ENCODE results near the gene TMEM11. TPM values are rescaled to one million over a fixed set of nuclear protein-coding genes. Genes with fewer than 3 reads are reported as not detected.

TMEM11 gene
- total RNA-seq, 1 experiment from 2014 or later: 23.4 TPM

GRCh38 chr17:21253646-21254441 lies 39.9 kb upstream of the TMEM11 start:
- Histone ChIP-seq H3K36me3 (ENCODE audit: control insufficient read depth, insufficient read depth, low read length) (no peaks in the 10 kb centered on the region), H3K27ac (ENCODE audit: low read length) (no peak overlapping the region), H3K4me1 (ENCODE audit: control insufficient read depth, insufficient read depth, low read length) (no peaks in the 10 kb centered on the region), H3K27me3 (ENCODE audit: control insufficient read depth, insufficient read depth, low read length) (no peaks in the 10 kb centered on the region), H3K4me3 (ENCODE audit: low read depth in 2 of 2, low read length in 2 of 2) (peak overlapping the region; percentile 48 to 59), H3K9me3 (ENCODE audit: control insufficient read depth, insufficient read depth, low read depth, low read length) (no peaks in the 10 kb centered on the region)
- intact Hi-C loops (cut with micrococcal nuclease; ENCODE audit: unreplicated experiment) (no loop called here), in situ Hi-C loops (cut with HindIII; ENCODE audit: low pct_unique_long_range_greater_than_20kb, low sequenced_read_pairs) (no loop called here)
- TF ChIP-seq POLR2AphosphoS5 (IDR thresholded peaks at IDR 0.05; ENCODE audit: low read depth, low read length) (no peak), SIN3A (IDR thresholded peaks at IDR 0.05; ENCODE audit: borderline replicate concordance, insufficient read depth, low read depth, low read length) (no peak), TCF7L2 (IDR thresholded peaks at IDR 0.05; ENCODE audit: low read depth, low read length) (no peak), REST (IDR thresholded peaks at IDR 0.05; ENCODE audit: insufficient read depth in 1 of 2, low read depth in 2 of 2, low read length in 1 of 2) (no peak), CTCF (IDR thresholded peaks at IDR 0.05) (no peak)
- no peak for ATAC-seq
- POLR2A ChIA-PET: no interaction called here
- DNase-seq (ENCODE audit: low read depth, low spot score): no peak
- BruUV-seq (replicated peaks): no TSS peak
- CTCF ChIA-PET: no interaction called here

GRCh38 chr17:21252796-21253645 lies 39.1 kb upstream of the TMEM11 start, which contains the start of gene NATD1:
Gene NATD1, minus strand, starts transcription at chr17:21253410. Its CDS starts 146 bp downstream, at chr17:21253264.
- Histone ChIP-seq H3K36me3 (ENCODE audit: control insufficient read depth, insufficient read depth, low read length) (no peaks in the 10 kb centered on the region), H3K27me3 (ENCODE audit: control insufficient read depth, insufficient read depth, low read length) (no peaks in the 10 kb centered on the region), H3K9me3 (ENCODE audit: control insufficient read depth, insufficient read depth, low read depth, low read length) (no peaks in the 10 kb centered on the region), H3K4me1 (ENCODE audit: control insufficient read depth, insufficient read depth, low read length) (no peaks in the 10 kb centered on the region), H3K4me3 (ENCODE audit: low read depth in 2 of 2, low read length in 2 of 2) (peak within 1 kb of the TSS; percentile 48 to 59), H3K27ac (ENCODE audit: low read length) (no peak within 1 kb of the TSS)
- in situ Hi-C loops (cut with HindIII; ENCODE audit: low pct_unique_long_range_greater_than_20kb, low sequenced_read_pairs) (no loop called here), intact Hi-C loops (cut with micrococcal nuclease; ENCODE audit: unreplicated experiment) (no loop called here)
- ChIA-PET POLR2A (no interaction called here), CTCF (no interaction called here)
- ATAC-seq (peak; percentile 84), DNase-seq (ENCODE audit: low read depth, low spot score) (no peak)
- BruUV-seq (replicated peaks): no TSS peak
- TF ChIP-seq POLR2AphosphoS5 (IDR thresholded peaks at IDR 0.05; ENCODE audit: low read depth, low read length) (no peak), TCF7L2 (IDR thresholded peaks at IDR 0.05; ENCODE audit: low read depth, low read length) (peak; percentile 77)
